ENCODE measurements around the gene CCDC12.

DNA sequence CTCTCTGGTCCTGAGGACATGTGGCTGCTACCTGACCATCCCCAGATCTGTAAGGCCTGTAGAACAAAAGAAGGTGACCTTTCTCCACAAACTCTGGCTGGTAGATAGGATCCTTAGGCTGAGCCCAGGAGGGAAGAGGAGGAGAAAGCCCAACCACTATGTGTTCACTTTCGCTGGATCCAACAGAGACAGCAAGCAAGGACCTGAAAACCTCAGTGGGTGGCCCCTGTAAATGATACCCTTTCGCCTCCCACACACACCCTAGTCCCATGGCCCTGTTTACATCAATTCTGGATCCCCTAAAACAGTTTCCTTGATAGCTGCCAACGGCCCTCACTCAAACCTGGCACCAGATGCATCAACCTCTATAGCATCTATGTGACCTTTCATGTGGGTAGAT lies 22.4 kb downstream of the CCDC12 start:
- TF ChIP-seq PATZ1 (CRISPR knock-in tag; IDR thresholded peaks at IDR 0.05; ENCODE audit: borderline replicate concordance): no peak
- no peak for TF ChIP-seq BACH2 (CRISPR knock-in tag; IDR thresholded peaks at IDR 0.05; ENCODE audit: borderline replicate concordance)
- TF ChIP-seq ZFP3 (CRISPR knock-in tag; IDR thresholded peaks at IDR 0.05): no peak
- TF ChIP-seq PPARA (CRISPR knock-in tag; IDR thresholded peaks at IDR 0.05; ENCODE audit: borderline replicate concordance): no peak
- TF ChIP-seq, protein P1, sequence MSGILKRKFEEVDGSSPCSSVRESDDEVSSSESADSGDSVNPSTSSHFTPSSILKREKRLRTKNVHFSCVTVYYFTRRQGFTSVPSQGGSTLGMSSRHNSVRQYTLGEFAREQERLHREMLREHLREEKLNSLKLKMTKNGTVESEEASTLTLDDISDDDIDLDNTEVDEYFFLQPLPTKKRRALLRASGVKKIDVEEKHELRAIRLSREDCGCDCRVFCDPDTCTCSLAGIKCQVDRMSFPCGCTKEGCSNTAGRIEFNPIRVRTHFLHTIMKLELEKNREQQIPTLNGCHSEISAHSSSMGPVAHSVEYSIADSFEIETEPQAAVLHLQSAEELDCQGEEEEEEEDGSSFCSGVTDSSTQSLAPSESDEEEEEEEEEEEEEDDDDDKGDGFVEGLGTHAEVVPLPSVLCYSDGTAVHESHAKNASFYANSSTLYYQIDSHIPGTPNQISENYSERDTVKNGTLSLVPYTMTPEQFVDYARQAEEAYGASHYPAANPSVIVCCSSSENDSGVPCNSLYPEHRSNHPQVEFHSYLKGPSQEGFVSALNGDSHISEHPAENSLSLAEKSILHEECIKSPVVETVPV (CRISPR knock-in tag; IDR thresholded peaks at IDR 0.05): no peak

Measured in SK-N-SH treated with all-trans-retinoic acid at 6 μM for 48 hours (cell line).